ENCODE data around the gene CRIM1.

DNA sequence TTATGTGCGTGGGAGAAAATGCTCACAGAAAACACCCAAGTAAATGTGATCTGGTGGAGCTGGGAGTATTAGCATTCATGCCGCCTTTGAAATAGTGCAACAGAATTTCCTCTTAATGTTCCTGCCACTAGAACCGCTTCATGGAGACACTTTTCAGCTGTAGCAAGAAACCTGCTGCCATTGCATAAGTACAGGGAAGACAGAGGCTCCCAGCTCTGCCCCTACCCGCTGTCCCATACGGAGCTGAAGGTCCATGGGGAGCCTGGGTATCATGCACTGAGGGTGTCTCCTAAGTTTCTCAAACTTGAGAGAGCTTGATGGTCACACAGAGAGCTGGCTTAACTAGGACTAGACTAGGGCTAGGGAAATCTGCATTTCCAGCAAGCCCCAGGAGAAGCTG is 49.6 kb downstream of the CRIM1 start:
- TF ChIP-seq POLR2A (IDR thresholded peaks at IDR 0.05; ENCODE audit: low read length) (no peak), GATA1 (IDR thresholded peaks at IDR 0.05; ENCODE audit: low read depth, low read length) (no peak)

Data from erythroblast (primary cell).